Neuronal stem cell (in vitro differentiated cells): Measurements from ENCODE around the gene MS4A18.

ENCODE experiments used
- DNase-seq: peaks from one replicate; pipeline ENCODE4 v3.0.0-alpha.2; 2013; ENCODE audit warnings: low spot score
- H2AFZ ChIP-seq: one replicate; pipeline ENCODE4 v1.6.1; 2013; ENCODE audit warnings: mild to moderate bottlenecking, low read length, inconsistent platforms
- H2AK5ac ChIP-seq: 2 replicates; pipeline ENCODE4 v1.6.1; 2013; ENCODE audit warnings: low read depth, mild to moderate bottlenecking, inconsistent platforms, low read length, moderate library complexity, mixed read lengths
- H2BK120ac ChIP-seq: 2 replicates; pipeline ENCODE4 v1.6.1; 2013; ENCODE audit warnings: low read depth, mild to moderate bottlenecking, inconsistent platforms, low read length, moderate library complexity, mixed read lengths
- H2BK12ac ChIP-seq: one replicate; pipeline ENCODE4 v1.6.1; 2013; ENCODE audit warnings: low read length, inconsistent platforms
- H2BK15ac ChIP-seq: 2 replicates; pipeline ENCODE4 v1.6.1; 2013; ENCODE audit warnings: mild to moderate bottlenecking, low read length, inconsistent platforms, mixed read lengths
- H2BK5ac ChIP-seq: one replicate; pipeline ENCODE4 v1.6.1; 2013; ENCODE audit warnings: inconsistent platforms, mild to moderate bottlenecking, low read length, moderate library complexity
- H3K14ac ChIP-seq: one replicate; pipeline ENCODE4 v1.6.1; 2013; ENCODE audit warnings: low read length, inconsistent platforms
- H3K18ac ChIP-seq: 2 replicates; pipeline ENCODE4 v1.6.1; 2013; ENCODE audit warnings: low read length, inconsistent platforms
- H3K23ac ChIP-seq: 2 replicates; pipeline ENCODE4 v1.6.1; 2013; ENCODE audit warnings: low read depth, mild to moderate bottlenecking, mixed read lengths, low read length, inconsistent platforms; ENCODE audit not compliant: poor library complexity
- H3K27ac ChIP-seq: replicated peaks from 3 replicates; pipeline ENCODE4 v1.5.1; 2013; ENCODE audit warnings: low read length, inconsistent platforms
- H3K27me3 ChIP-seq, 3 experiments: 2 replicates each; pipeline ENCODE4 v1.6.1; 2013; ENCODE audit warnings: low read length in 3 of 3, mild to moderate bottlenecking in 2 of 3, inconsistent platforms in 1 of 3, low read depth in 1 of 3, mixed read lengths in 1 of 3, moderate library complexity in 1 of 3; ENCODE audit not compliant: control insufficient read depth in 3 of 3, insufficient read depth in 3 of 3
- H3K36me3 ChIP-seq, 2 donors: replicated peaks in 1 of 2; 2 replicates each; pipeline ENCODE4 v1.6.1; 2013; ENCODE audit warnings: low read length in 2 of 2; ENCODE audit not compliant: control insufficient read depth in 2 of 2, insufficient read depth in 2 of 2
- H3K4ac ChIP-seq: 2 replicates; pipeline ENCODE4 v1.6.1; 2013; ENCODE audit warnings: inconsistent platforms, mild to moderate bottlenecking, low read length, moderate library complexity
- H3K4me1 ChIP-seq, 2 donors: 1 replicate in 1 of 2; 2 replicates in 1 of 2; pipeline ENCODE4 v1.6.1; 2013; ENCODE audit warnings: low read length in 2 of 2, low read depth in 1 of 2; ENCODE audit not compliant: control insufficient read depth in 2 of 2, insufficient read depth in 1 of 2
- H3K4me2 ChIP-seq: one replicate; pipeline ENCODE4 v1.6.1; 2013; ENCODE audit warnings: mild to moderate bottlenecking, low read length, inconsistent platforms; ENCODE audit not compliant: insufficient read depth, poor library complexity, severe bottlenecking
- H3K4me3 ChIP-seq, 2 donors: 2 replicates each; pipeline ENCODE4 v1.5.1; 2013; ENCODE audit warnings: low read length in 2 of 2, mild to moderate bottlenecking in 2 of 2, inconsistent platforms in 1 of 2, moderate library complexity in 1 of 2
- H3K79me1 ChIP-seq: one replicate; pipeline ENCODE4 v1.6.1; 2013; ENCODE audit warnings: low read depth, mild to moderate bottlenecking, inconsistent platforms, low read length, moderate library complexity
- H3K9ac ChIP-seq: one replicate; pipeline ENCODE4 v1.6.1; 2013; ENCODE audit warnings: mild to moderate bottlenecking, low read depth, low read length, inconsistent platforms; ENCODE audit not compliant: poor library complexity
- H3K9me3 ChIP-seq, 2 donors: replicated peaks in 1 of 2; 2 replicates each; pipeline versions ENCODE3 to v1.6.1; 2013; ENCODE audit warnings: low read length in 2 of 2, mild to moderate bottlenecking in 2 of 2, inconsistent platforms in 1 of 2, low read depth in 1 of 2, mixed read lengths in 1 of 2, moderate library complexity in 1 of 2; ENCODE audit not compliant: control insufficient read depth in 2 of 2, insufficient read depth in 1 of 2
- H4K8ac ChIP-seq: one replicate; pipeline ENCODE4 v1.6.1; 2013; ENCODE audit warnings: low read depth, mild to moderate bottlenecking, inconsistent platforms, low read length, moderate library complexity
- H4K91ac ChIP-seq: one replicate; pipeline ENCODE4 v1.6.1; 2013; ENCODE audit warnings: low read length, low read depth, mild to moderate bottlenecking, inconsistent platforms; ENCODE audit not compliant: poor library complexity
- WGBS, 2 donors: extraction: QIAGEN DNeasy Blood & Tissue Kit; methylation state at CpG; one replicate each; pipeline ENCODE4 v1.1.7; 2013; ENCODE audit warnings: missing lambda C conversion rate in 2 of 2, mixed read lengths in 1 of 2; ENCODE audit not compliant: insufficient read length in 2 of 2, insufficient replicate concordance in 1 of 2; ENCODE audit errors: extremely low coverage in 2 of 2; 5-methylcytosine and 5-hydroxymethylcytosine counted together

The MS4A18 gene

GRCh38 chr11:60717956-60718355 is 6.6 kb upstream of the MS4A18 start:
- H3K4me2 ChIP-seq: no peak overlapping the region
- no peaks in the 10 kb centered on the region for H3K36me3 ChIP-seq
- no peak overlapping the region for H4K91ac ChIP-seq
- H3K4ac ChIP-seq: no peak overlapping the region
- no peaks in the 10 kb centered on the region for H3K4me1 ChIP-seq
- H2AFZ ChIP-seq: no peak overlapping the region
- no peak overlapping the region for H3K4me3 ChIP-seq
- no peak overlapping the region for H3K27ac ChIP-seq
- no peak overlapping the region for H3K23ac ChIP-seq
- no peak overlapping the region for H3K9ac ChIP-seq
- no peak overlapping the region for H4K8ac ChIP-seq
- no peak overlapping the region for H2BK12ac ChIP-seq
- H2AK5ac ChIP-seq: no peak overlapping the region
- H2BK15ac ChIP-seq: no peak overlapping the region
- WGBS, 2 donors: no CpG with 5 or more reads among the region's 5 CpGs
- no peak overlapping the region for H2BK5ac ChIP-seq
- H3K9me3 ChIP-seq: peaks cover 0 to 5% of the 10 kb centered on the region in 2 donors
- H3K27me3 ChIP-seq: peaks cover 0 to 3% (median 0%) of the 10 kb centered on the region in 3 experiments
- H3K79me1 ChIP-seq: no peaks in the 10 kb centered on the region
- H2BK120ac ChIP-seq: no peak overlapping the region
- peak overlapping the region; percentile 49 for H3K14ac ChIP-seq
- DNase-seq: no peak
- no peak overlapping the region for H3K18ac ChIP-seq

GRCh38 chr11:60718524-60719316 is 5.8 kb upstream of the MS4A18 start:
- H2BK5ac ChIP-seq: no peak overlapping the region
- H3K4me3 ChIP-seq: no peak overlapping the region
- no peak overlapping the region for H3K23ac ChIP-seq
- no peaks in the 10 kb centered on the region for H3K36me3 ChIP-seq
- H2BK15ac ChIP-seq: no peak overlapping the region
- H3K18ac ChIP-seq: no peak overlapping the region
- H2AK5ac ChIP-seq: no peak overlapping the region
- no peak overlapping the region for H3K4me2 ChIP-seq
- WGBS, 2 donors: no CpG with 5 or more reads among the region's 10 CpGs
- no peak overlapping the region for H3K4ac ChIP-seq
- H4K91ac ChIP-seq: no peak overlapping the region
- no peak overlapping the region for H3K27ac ChIP-seq
- no peak overlapping the region for H2BK120ac ChIP-seq
- H3K79me1 ChIP-seq: no peaks in the 10 kb centered on the region
- H3K9me3 ChIP-seq: peaks cover 0 to 5% of the 10 kb centered on the region in 2 donors
- no peak overlapping the region for H2AFZ ChIP-seq
- no peak overlapping the region for H3K14ac ChIP-seq
- H3K27me3 ChIP-seq: peaks cover 0 to 3% (median 0%) of the 10 kb centered on the region in 3 experiments
- no peak overlapping the region for H2BK12ac ChIP-seq
- DNase-seq: no peak
- H4K8ac ChIP-seq: no peak overlapping the region
- no peak overlapping the region for H3K9ac ChIP-seq
- no peaks in the 10 kb centered on the region for H3K4me1 ChIP-seq

GRCh38 chr11:60719391-60719790 is 5.1 kb upstream of the MS4A18 start:
- Histone ChIP-seq H2BK12ac (no peak overlapping the region), H3K18ac (no peak overlapping the region)

GRCh38 chr11:60720460-60720859 is 4.1 kb upstream of the MS4A18 start:
- no peak overlapping the region for H3K27ac ChIP-seq
- H3K79me1 ChIP-seq: no peaks in the 10 kb centered on the region
- H2BK15ac ChIP-seq: no peak overlapping the region
- no peak overlapping the region for H3K9ac ChIP-seq
- no peak overlapping the region for H2AK5ac ChIP-seq
- 100% methylated on average over 1 of the region's 6 CpGs; no CpG with 5 or more reads in 1 of the 2 donors for WGBS, 2 donors
- H3K4me3 ChIP-seq: no peak overlapping the region
- no peak overlapping the region for H3K4me2 ChIP-seq
- H3K4me1 ChIP-seq: no peaks in the 10 kb centered on the region
- no peak overlapping the region for H4K91ac ChIP-seq
- no peak overlapping the region for H3K18ac ChIP-seq
- H3K23ac ChIP-seq: no peak overlapping the region
- no peaks in the 10 kb centered on the region for H3K36me3 ChIP-seq
- DNase-seq: no peak
- H3K27me3 ChIP-seq: peaks cover 0 to 7% (median 0%) of the 10 kb centered on the region in 3 experiments
- H3K9me3 ChIP-seq: peaks cover 0 to 5% of the 10 kb centered on the region in 2 donors
- H2BK120ac ChIP-seq: no peak overlapping the region
- H2BK5ac ChIP-seq: no peak overlapping the region
- no peak overlapping the region for H3K4ac ChIP-seq
- H3K14ac ChIP-seq: no peak overlapping the region
- H2BK12ac ChIP-seq: no peak overlapping the region
- no peak overlapping the region for H4K8ac ChIP-seq
- no peak overlapping the region for H2AFZ ChIP-seq

More at GRCh38 chr11:60719391-60719790, 5.1 kb upstream of the MS4A18 start:
- Histone ChIP-seq H2BK120ac (no peak overlapping the region), H2BK15ac (no peak overlapping the region), H3K4ac (no peak overlapping the region), H3K9ac (no peak overlapping the region), H3K4me3 (no peak overlapping the region), H3K27me3 (peaks cover 0 to 4% (median 0%) of the 10 kb centered on the region in 3 experiments), H3K79me1 (no peaks in the 10 kb centered on the region), H3K4me1 (no peaks in the 10 kb centered on the region), H2BK5ac (no peak overlapping the region), H3K23ac (no peak overlapping the region), H2AFZ (no peak overlapping the region), H3K36me3 (no peaks in the 10 kb centered on the region), H3K9me3 (peaks cover 0 to 5% of the 10 kb centered on the region in 2 donors), H3K27ac (no peak overlapping the region), H3K14ac (no peak overlapping the region), H2AK5ac (no peak overlapping the region), H3K4me2 (no peak overlapping the region), H4K8ac (no peak overlapping the region), H4K91ac (no peak overlapping the region)
- no CpG with 5 or more reads among the region's 4 CpGs for WGBS, 2 donors
- no peak for DNase-seq
